HEK293 (cell line): ENCODE data around the gene C13orf46.

Source experiments
- CTCF ChIA-PET: fragments of 350-600 bp; formaldehyde crosslinking; extraction: SDS; loops from one replicate; lab custom pipeline; 2021; ENCODE audit warnings: antibody characterized with exemption; lab: Yijun Ruan, JAX
- POLR2A ChIA-PET: fragments of 300-600 bp; formaldehyde crosslinking; extraction: SDS; loops from one replicate; lab custom pipeline; 2020; ENCODE audit warnings: antibody characterized with exemption, inconsistent platforms; lab: Yijun Ruan, JAX
- H3K27ac ChIP-seq: fragments of 200-500 bp; sonication (Bioruptor generic); 2 replicates; pipeline ENCODE4 v1.5.1; 2014; ENCODE audit warnings: low read depth, low read length, control low read depth, inconsistent platforms; ENCODE audit errors: extremely low read depth
- H3K36me3 ChIP-seq, 2 experiments: fragments of 200-500 bp in 1 of 2; sonication (Bioruptor generic) in 1 of 2; 1 replicate in 1 of 2; 2 replicates in 1 of 2; pipeline ENCODE4 v1.5.1; 2014 to 2017; ENCODE audit warnings: inconsistent platforms in 2 of 2, low read length in 2 of 2; ENCODE audit not compliant: control insufficient read depth in 2 of 2, insufficient read depth in 1 of 2
- H3K4me1 ChIP-seq: fragments of 200-500 bp; sonication (Bioruptor generic); 2 replicates; pipeline ENCODE4 v1.5.1; 2014; ENCODE audit warnings: mild to moderate bottlenecking, low read length, inconsistent platforms; ENCODE audit not compliant: control insufficient read depth, insufficient read depth
- H3K4me3 ChIP-seq: 2 replicates; pipeline ENCODE4 v1.5.1; 2011; ENCODE audit warnings: low read depth, mild to moderate bottlenecking, control low read depth, low read length, moderate library complexity
- H3K9me3 ChIP-seq: fragments of 200-500 bp; sonication (Bioruptor generic); 2 replicates; pipeline ENCODE4 v1.5.1; 2014; ENCODE audit warnings: low read depth, low read length, inconsistent platforms; ENCODE audit not compliant: control insufficient read depth, insufficient read depth
- ATF2 ChIP-seq: fragments of 450-650 bp; formaldehyde crosslinking; IDR thresholded peaks from 2 replicates; pipeline ENCODE4 v1.5.1; 2016; ENCODE audit warnings: missing biosample characterization, missing genetic modification characterization, low read depth
- GFI1B ChIP-seq: fragments of 450-650 bp; formaldehyde crosslinking; IDR thresholded peaks from 2 replicates; pipeline ENCODE4 v1.5.1; 2016; ENCODE audit warnings: missing biosample characterization, missing genetic modification characterization
- GLI2 ChIP-seq: fragments of 450-650 bp; formaldehyde crosslinking; IDR thresholded peaks from 2 replicates; pipeline ENCODE4; 2017; ENCODE audit warnings: missing biosample characterization, missing genetic modification characterization, low read depth, borderline replicate concordance
- MYNN ChIP-seq: fragments of 450-650 bp; formaldehyde crosslinking; IDR thresholded peaks from 2 replicates; pipeline ENCODE4 v1.5.1; 2016; ENCODE audit warnings: missing biosample characterization, missing genetic modification characterization, borderline replicate concordance
- OSR2 ChIP-seq: fragments of 450-650 bp; formaldehyde crosslinking; IDR thresholded peaks from 2 replicates; pipeline ENCODE4 v1.5.1; 2016; ENCODE audit warnings: missing biosample characterization, missing genetic modification characterization
- PRDM4 ChIP-seq: fragments of 450-650 bp; formaldehyde crosslinking; IDR thresholded peaks from 2 replicates; pipeline ENCODE4 v1.5.1; 2017; ENCODE audit warnings: missing biosample characterization, missing genetic modification characterization
- SCRT2 ChIP-seq: fragments of 450-650 bp; formaldehyde crosslinking; IDR thresholded peaks from 2 replicates; pipeline ENCODE4 v1.5.1; 2016; ENCODE audit warnings: missing biosample characterization, missing genetic modification characterization
- ZNF133 ChIP-seq: fragments of 450-650 bp; formaldehyde crosslinking; IDR thresholded peaks from 2 replicates; pipeline ENCODE4 v1.5.1; 2016; ENCODE audit warnings: missing biosample characterization, missing genetic modification characterization
- ZNF155 ChIP-seq: fragments of 450-650 bp; formaldehyde crosslinking; IDR thresholded peaks from 2 replicates; pipeline ENCODE4 v1.5.1; 2016; ENCODE audit warnings: missing biosample characterization, missing genetic modification characterization
- ZNF23 ChIP-seq: fragments of 450-650 bp; formaldehyde crosslinking; IDR thresholded peaks from 2 replicates; pipeline ENCODE4 v1.5.1; 2016; ENCODE audit warnings: missing biosample characterization, missing genetic modification characterization, borderline replicate concordance
- ZNF26 ChIP-seq: fragments of 450-650 bp; formaldehyde crosslinking; IDR thresholded peaks from 2 replicates; pipeline ENCODE4 v1.5.1; 2016; ENCODE audit warnings: missing biosample characterization, missing genetic modification characterization
- ZNF501 ChIP-seq: fragments of 450-650 bp; formaldehyde crosslinking; IDR thresholded peaks from 2 replicates; pipeline ENCODE4 v1.5.1; 2016; ENCODE audit warnings: missing biosample characterization, missing genetic modification characterization
- ZNF544 ChIP-seq: fragments of 450-650 bp; formaldehyde crosslinking; IDR thresholded peaks from 2 replicates; pipeline ENCODE4 v1.5.0; 2017; ENCODE audit warnings: missing biosample characterization, missing genetic modification characterization
- ZNF560 ChIP-seq: fragments of 450-650 bp; formaldehyde crosslinking; IDR thresholded peaks from 2 replicates; pipeline ENCODE4 v1.5.1; 2017; ENCODE audit warnings: missing biosample characterization, missing genetic modification characterization, borderline replicate concordance
- ZNF571 ChIP-seq: fragments of 450-650 bp; formaldehyde crosslinking; IDR thresholded peaks from 2 replicates; pipeline ENCODE4 v1.5.0; 2017; ENCODE audit warnings: missing biosample characterization, missing genetic modification characterization
- ZNF621 ChIP-seq: fragments of 450-650 bp; formaldehyde crosslinking; IDR thresholded peaks from 2 replicates; pipeline ENCODE4 v1.5.1; 2017; ENCODE audit warnings: missing biosample characterization, missing genetic modification characterization
- ZNF629 ChIP-seq: fragments of 450-650 bp; formaldehyde crosslinking; IDR thresholded peaks from 2 replicates; pipeline ENCODE4 v1.5.1; 2017; ENCODE audit warnings: missing biosample characterization, missing genetic modification characterization
- ZNF645 ChIP-seq: fragments of 450-650 bp; formaldehyde crosslinking; IDR thresholded peaks from 2 replicates; pipeline ENCODE4; 2016; ENCODE audit warnings: missing biosample characterization, missing genetic modification characterization
- ZNF670 ChIP-seq: fragments of 450-650 bp; formaldehyde crosslinking; IDR thresholded peaks from 2 replicates; pipeline ENCODE4 v1.5.1; 2016; ENCODE audit warnings: missing biosample characterization, missing genetic modification characterization, low read depth
- TF ChIP-seq, protein P1 (sequence below): fragments of 450-650 bp; formaldehyde crosslinking; IDR thresholded peaks from 2 replicates; pipeline ENCODE4 v1.5.1; 2016; ENCODE audit warnings: missing biosample characterization, missing genetic modification characterization

The C13orf46 gene

DNA sequence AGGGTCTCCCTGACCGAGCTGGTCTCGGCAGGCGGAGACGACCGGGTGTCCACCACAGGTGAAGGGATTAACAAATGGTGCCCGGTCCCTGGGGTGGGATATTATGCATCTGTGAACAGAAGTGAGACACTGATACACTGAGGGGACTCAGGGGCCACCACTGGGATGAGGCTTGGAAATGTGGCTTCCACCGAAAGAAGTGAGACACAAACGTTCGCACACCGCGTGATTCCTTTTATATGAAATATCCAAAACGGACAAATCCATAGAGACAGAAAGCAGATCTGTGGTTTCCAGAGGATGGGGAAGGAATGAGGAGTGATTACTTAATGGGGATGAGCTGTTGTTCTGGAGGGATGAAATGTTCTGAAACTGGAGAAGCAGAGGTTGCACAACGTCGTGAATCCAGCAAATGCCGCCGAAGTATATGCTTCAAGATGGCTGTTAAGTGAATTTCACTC, 47.5 kb downstream of the C13orf46 start:
- Histone ChIP-seq H3K4me3 (no peak overlapping the region), H3K36me3 (no peaks in the 10 kb centered on the region)
- no peak for TF ChIP-seq ZNF571 (tag by site-specific recombination)
- TF ChIP-seq ZNF621 (tag by site-specific recombination), result no peak
- TF ChIP-seq, all 188 proteins: peak for 0
- ChIA-PET POLR2A (no interaction called here), CTCF (interaction anchor here (0.6 kb wide), 1 partner anchor 202 kb away, joined by 3 read pairs; no protein-coding TSS in a partner anchor)
- no peaks in the 10 kb centered on the region for H3K4me1 ChIP-seq
- no peak overlapping the region for H3K27ac ChIP-seq
- no peaks in the 10 kb centered on the region for H3K9me3 ChIP-seq

DNA sequence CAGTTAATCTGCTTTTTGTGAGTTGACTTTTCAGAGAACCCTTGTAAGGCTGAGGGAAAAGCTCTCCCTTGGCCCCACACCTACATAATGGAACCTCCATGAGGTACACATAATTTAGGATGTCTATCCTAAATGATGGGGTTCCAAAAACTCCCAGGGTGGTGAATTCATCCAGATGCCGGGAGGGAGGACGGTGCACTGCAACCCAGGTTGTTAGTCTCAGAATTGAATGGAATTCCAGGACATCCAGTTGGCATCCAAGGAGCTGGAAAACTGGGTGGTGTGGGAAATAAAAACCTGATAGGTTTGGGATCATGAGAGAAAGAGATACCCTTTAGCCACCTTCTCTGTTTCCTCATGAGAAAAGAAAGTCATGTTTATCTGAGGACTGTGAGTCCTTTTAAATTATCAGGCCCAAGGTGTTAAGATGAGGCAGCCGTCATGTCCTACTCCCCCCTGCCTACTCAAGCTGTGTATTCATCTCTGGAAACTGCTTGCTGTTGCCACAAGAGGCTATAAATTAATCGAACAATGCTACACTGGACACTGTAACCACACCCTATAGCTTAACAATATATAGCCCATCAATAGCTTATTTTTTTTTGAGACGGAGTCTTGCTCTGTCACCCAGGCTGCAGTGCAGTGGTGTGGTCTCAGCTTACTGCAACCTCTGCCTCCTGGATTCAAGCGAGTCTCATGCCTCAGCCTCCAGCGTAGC, 49.5 kb downstream of the C13orf46 start:
- no peak overlapping the region for H3K27ac ChIP-seq
- TF ChIP-seq MYNN (no peak), ZNF670 (no peak), ATF2 (tag by site-specific recombination) (no peak), PRDM4 (tag by site-specific recombination) (no peak), SCRT2 (tag by site-specific recombination) (no peak), ZNF155 (tag by site-specific recombination) (no peak), GLI2 (tag by site-specific recombination) (no peak)
- TF ChIP-seq, protein P1, sequence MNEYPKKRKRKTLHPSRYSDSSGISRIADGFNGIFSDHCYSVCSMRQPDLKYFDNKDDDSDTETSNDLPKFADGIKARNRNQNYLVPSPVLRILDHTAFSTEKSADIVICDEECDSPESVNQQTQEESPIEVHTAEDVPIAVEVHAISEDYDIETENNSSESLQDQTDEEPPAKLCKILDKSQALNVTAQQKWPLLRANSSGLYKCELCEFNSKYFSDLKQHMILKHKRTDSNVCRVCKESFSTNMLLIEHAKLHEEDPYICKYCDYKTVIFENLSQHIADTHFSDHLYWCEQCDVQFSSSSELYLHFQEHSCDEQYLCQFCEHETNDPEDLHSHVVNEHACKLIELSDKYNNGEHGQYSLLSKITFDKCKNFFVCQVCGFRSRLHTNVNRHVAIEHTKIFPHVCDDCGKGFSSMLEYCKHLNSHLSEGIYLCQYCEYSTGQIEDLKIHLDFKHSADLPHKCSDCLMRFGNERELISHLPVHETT, result no peak
- TF ChIP-seq, all 188 proteins: peak for 0
- ChIA-PET POLR2A (no interaction called here), CTCF (interaction anchor here (0.7 kb wide), 1 partner anchor 253 kb away, joined by 3 read pairs; no protein-coding TSS in a partner anchor)
- Histone ChIP-seq H3K4me1 (no peaks in the 10 kb centered on the region), H3K36me3 (no peaks in the 10 kb centered on the region), H3K4me3 (no peak overlapping the region), H3K9me3 (no peaks in the 10 kb centered on the region)

- no peaks in the 10 kb centered on the region for H3K36me3 ChIP-seq
- ChIA-PET CTCF (interaction anchor here (0.7 kb wide), 1 partner anchor 254 kb away, joined by 3 read pairs; no protein-coding TSS in a partner anchor), POLR2A (no interaction called here)
- H3K4me3 ChIP-seq, result no peak overlapping the region
- H3K27ac ChIP-seq, result no peak overlapping the region
- no peaks in the 10 kb centered on the region for H3K9me3 ChIP-seq
- no peaks in the 10 kb centered on the region for H3K4me1 ChIP-seq
- TF ChIP-seq ZNF23 (tag by site-specific recombination) (no peak), OSR2 (tag by site-specific recombination) (no peak), ZNF133 (tag by site-specific recombination) (no peak), ZNF645 (no peak), ZNF629 (no peak), ZNF621 (tag by site-specific recombination) (no peak), GFI1B (tag by site-specific recombination) (no peak), ZNF560 (tag by site-specific recombination) (no peak), ZNF501 (tag by site-specific recombination) (no peak), ZNF544 (tag by site-specific recombination) (no peak), ZNF26 (tag by site-specific recombination) (no peak)
- TF ChIP-seq, protein P1, result no peak
These were observed 50.4 kb downstream of the C13orf46 start for GRCh38 chr13:113923376-113924063.
